ENCODE measurements around the gene DAPK2.

Gene DAPK2

DNA sequence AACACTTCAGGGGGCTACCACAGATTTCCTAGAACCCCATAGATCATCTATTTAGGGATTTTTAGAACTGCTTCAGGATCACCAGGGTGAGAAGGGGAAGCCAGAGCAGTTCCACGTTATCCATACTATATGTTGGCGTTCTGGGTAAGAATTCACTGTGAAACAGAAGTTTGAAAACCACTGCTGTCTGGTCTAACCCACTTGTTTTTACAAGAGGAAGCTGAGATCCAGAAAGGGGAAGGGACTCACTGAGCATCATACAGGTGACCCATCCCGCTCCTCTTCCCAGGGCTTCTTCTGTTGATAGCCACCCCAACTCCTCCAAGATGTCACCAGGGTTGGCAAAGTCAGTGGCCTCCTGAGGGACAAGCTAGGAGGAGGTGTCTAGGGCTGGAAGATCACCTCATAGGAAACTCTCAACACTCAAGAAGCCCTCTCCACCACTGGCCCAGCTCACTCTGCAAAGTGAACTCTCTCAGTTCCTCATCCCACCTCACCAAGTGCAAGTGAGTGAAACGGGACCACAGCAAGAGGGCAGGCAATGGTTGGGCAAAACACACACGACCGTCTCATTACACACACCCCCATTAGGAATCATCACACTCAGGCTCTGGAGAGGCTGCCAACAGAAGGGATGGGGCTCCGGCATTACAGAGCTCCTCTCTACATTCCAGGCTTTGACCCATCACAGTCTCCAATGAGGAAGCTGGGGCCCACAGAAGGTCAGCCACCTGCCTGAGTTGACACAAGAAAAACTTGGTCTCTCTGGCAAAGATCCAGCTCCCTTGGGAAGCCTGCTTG lies 1.8 kb downstream of the DAPK2 start:
- TF ChIP-seq, protein P1, sequence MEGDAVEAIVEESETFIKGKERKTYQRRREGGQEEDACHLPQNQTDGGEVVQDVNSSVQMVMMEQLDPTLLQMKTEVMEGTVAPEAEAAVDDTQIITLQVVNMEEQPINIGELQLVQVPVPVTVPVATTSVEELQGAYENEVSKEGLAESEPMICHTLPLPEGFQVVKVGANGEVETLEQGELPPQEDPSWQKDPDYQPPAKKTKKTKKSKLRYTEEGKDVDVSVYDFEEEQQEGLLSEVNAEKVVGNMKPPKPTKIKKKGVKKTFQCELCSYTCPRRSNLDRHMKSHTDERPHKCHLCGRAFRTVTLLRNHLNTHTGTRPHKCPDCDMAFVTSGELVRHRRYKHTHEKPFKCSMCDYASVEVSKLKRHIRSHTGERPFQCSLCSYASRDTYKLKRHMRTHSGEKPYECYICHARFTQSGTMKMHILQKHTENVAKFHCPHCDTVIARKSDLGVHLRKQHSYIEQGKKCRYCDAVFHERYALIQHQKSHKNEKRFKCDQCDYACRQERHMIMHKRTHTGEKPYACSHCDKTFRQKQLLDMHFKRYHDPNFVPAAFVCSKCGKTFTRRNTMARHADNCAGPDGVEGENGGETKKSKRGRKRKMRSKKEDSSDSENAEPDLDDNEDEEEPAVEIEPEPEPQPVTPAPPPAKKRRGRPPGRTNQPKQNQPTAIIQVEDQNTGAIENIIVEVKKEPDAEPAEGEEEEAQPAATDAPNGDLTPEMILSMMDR (IDR thresholded peaks at IDR 0.05) = peak; percentile 20
- H3K27me3 ChIP-seq = no peaks in the 10 kb centered on the region
- H3K4me3 ChIP-seq (ENCODE audit: low read depth in 1 of 2, low read length in 1 of 2) = peak overlapping the region; percentile 76 to 81
- no peaks in the 10 kb centered on the region for H3K9me3 ChIP-seq
- H3K4me1 ChIP-seq (ENCODE audit: control insufficient read depth in 1 of 2, insufficient read depth in 1 of 2, low read depth in 1 of 2, low read length in 1 of 2) = peaks cover 60 to 71% of the 10 kb centered on the region in 2 experiments
- peak overlapping the region; percentile 92 for H3K27ac ChIP-seq
- H3K36me3 ChIP-seq = peaks cover 14% of the 10 kb centered on the region

DNA sequence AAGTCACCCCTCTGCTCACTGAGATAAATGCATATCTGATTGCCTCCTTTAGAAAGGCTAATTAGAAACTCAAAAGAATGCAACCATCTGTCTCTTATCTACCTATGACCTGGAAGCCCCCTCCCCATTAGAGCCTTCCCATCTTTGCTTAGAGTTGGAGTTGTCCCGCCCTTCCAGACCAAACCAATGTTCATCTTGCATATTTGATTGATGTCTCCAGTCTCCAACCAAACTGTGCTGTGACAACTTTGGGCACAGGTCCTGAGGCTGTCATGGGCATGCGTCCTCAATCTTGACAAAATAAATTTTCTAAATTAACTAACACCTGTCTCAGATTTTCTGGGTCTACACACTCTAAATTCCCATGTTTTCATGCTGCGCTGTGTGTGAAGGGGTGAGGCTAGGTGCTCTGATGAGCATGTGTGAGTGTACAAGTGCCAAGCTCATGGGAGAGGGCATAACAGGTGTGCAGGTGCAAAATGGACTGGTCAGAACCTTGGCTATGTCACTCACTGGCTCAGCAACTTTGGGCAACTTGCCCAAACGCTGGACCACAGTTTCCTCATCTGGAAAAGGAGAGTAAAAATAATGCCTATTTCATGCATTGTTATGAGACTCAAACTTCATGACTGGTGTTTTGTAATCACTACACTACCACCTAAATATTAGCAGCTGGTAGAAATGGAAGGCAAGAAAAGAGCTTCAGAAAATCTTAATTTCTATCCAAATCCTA lies 7.2 kb downstream of the DAPK2 start:
- no peaks in the 10 kb centered on the region for H3K27me3 ChIP-seq
- TF ChIP-seq, protein P1 (IDR thresholded peaks at IDR 0.05) = no peak
- H3K9me3 ChIP-seq = no peaks in the 10 kb centered on the region
- H3K4me3 ChIP-seq (ENCODE audit: low read depth in 1 of 2, low read length in 1 of 2) = no peak overlapping the region
- peaks cover 14 to 37% of the 10 kb centered on the region in 2 experiments for H3K4me1 ChIP-seq (ENCODE audit: control insufficient read depth in 1 of 2, insufficient read depth in 1 of 2, low read depth in 1 of 2, low read length in 1 of 2)
- peaks cover 67% of the 10 kb centered on the region for H3K36me3 ChIP-seq
- H3K27ac ChIP-seq = peak overlapping the region; percentile 25

DNA sequence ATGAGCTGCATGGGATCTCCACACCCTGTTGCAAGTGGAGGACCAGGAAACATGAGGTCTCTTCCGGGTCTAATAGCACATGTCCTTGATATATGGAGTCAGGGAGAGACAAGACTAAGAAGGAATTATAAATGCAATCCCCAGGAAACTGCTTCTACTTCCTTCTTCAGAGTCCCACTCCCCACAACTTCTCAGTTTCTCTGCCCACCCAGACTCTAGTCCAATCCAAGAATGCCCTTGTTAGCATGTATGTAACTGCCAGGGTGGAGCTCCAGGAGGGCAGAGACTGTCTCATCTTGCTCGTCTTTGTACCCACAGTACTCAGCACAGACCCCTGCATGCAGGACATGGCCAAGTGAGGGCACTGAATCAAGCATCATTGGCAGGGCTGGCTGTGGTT lies 8.3 kb downstream of the DAPK2 start:
- Histone ChIP-seq H3K27me3 (no peaks in the 10 kb centered on the region), H3K27ac (peak overlapping the region; percentile 59), H3K36me3 (peaks cover 74% of the 10 kb centered on the region), H3K4me1 (ENCODE audit: control insufficient read depth in 1 of 2, insufficient read depth in 1 of 2, low read depth in 1 of 2, low read length in 1 of 2) (peaks cover 4 to 27% of the 10 kb centered on the region in 2 experiments), H3K4me3 (ENCODE audit: low read depth in 1 of 2, low read length in 1 of 2) (no peak overlapping the region), H3K9me3 (no peaks in the 10 kb centered on the region)
- TF ChIP-seq, protein P1 (IDR thresholded peaks at IDR 0.05) = no peak

DNA sequence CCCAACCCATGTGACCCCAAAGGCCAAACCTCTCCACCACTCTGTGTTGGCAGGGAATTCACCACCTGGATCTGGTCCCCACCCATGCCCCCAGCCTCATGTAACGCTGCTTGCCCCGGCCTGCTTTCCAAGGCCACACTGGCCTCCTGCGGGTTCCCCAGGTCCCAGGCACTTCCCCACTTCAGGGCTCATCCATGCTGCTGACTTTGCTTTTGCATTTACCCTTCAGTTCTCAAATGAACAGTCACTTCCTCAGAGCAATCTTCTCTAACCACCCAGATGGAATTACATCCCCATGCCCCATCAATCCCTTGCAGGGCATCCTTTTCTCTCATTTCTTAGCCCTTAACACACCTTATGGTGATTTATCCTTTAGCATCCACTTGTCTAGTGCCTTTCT lies 9.2 kb downstream of the DAPK2 start:
- H3K4me1 ChIP-seq (ENCODE audit: control insufficient read depth in 1 of 2, insufficient read depth in 1 of 2, low read depth in 1 of 2, low read length in 1 of 2) = peaks cover 4 to 22% of the 10 kb centered on the region in 2 experiments
- peaks cover 80% of the 10 kb centered on the region for H3K36me3 ChIP-seq
- no peaks in the 10 kb centered on the region for H3K9me3 ChIP-seq
- no peaks in the 10 kb centered on the region for H3K27me3 ChIP-seq
- H3K4me3 ChIP-seq (ENCODE audit: low read depth in 1 of 2, low read length in 1 of 2) = no peak overlapping the region
- H3K27ac ChIP-seq = peak overlapping the region; percentile 59
- TF ChIP-seq, protein P1 (IDR thresholded peaks at IDR 0.05) = no peak

DNA sequence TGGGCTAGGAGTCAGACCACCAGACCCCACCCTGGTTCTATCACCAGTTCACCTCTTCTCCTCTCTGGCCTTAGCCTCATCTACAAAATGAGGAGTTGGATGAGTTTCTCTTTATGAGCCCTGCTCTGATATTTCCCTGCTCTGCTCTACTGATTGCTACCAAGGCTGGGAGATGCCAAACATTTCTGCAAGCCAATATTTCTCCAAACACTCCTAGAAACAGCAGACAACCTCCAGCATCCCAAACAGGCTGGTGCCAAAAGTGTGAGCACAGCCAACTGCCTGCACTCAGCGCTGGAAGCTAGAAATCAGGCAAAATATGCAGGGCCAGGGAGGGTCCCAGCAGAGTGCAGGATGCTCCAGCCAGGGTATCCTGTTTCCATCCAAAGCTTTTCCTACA lies 10.8 kb downstream of the DAPK2 start:
- H3K9me3 ChIP-seq = no peaks in the 10 kb centered on the region
- peaks cover 96% of the 10 kb centered on the region for H3K36me3 ChIP-seq
- TF ChIP-seq, protein P1 (IDR thresholded peaks at IDR 0.05) = no peak
- no peaks in the 10 kb centered on the region for H3K27me3 ChIP-seq
- peak overlapping the region; percentile 58 for H3K27ac ChIP-seq
- peaks cover 4 to 22% of the 10 kb centered on the region in 2 experiments for H3K4me1 ChIP-seq (ENCODE audit: control insufficient read depth in 1 of 2, insufficient read depth in 1 of 2, low read depth in 1 of 2, low read length in 1 of 2)
- no peak overlapping the region for H3K4me3 ChIP-seq (ENCODE audit: low read depth in 1 of 2, low read length in 1 of 2)
